SK-N-SH treated with all-trans-retinoic acid at 6 μM for 48 hours (cell line): ENCODE results near the gene NDUFAF2.
"Not testable (repeated sequence)": the region's sequence is repeated elsewhere in the genome, so short reads cannot be mapped to it uniquely, and the experiment has no call there.

Experiments
- ATAC-seq: fragments of 200-7000 bp; cut with Tn5 transposase; 3 replicates; pipeline ENCODE4 v1.9.1; 2020; ENCODE audit warnings: mild to moderate bottlenecking, moderate library complexity
- BACH2 ChIP-seq: fragments of 250-450 bp; sonication (Bioruptor Pico); IDR thresholded peaks from 2 replicates; pipeline ENCODE4 v1.9.0; 2021; ENCODE audit warnings: mild to moderate bottlenecking, borderline replicate concordance
- CREB5 ChIP-seq: fragments of 250-450 bp; sonication (Bioruptor Pico); IDR thresholded peaks from 2 replicates; pipeline ENCODE4 v1.5.1; 2020; ENCODE audit warnings: low read depth, mild to moderate bottlenecking, moderate library complexity
- CSDC2 ChIP-seq: fragments of 250-450 bp; sonication (Bioruptor Pico); IDR thresholded peaks from 2 replicates; pipeline ENCODE4 v1.5.0; 2020; ENCODE audit warnings: mild to moderate bottlenecking, moderate library complexity
- CSRNP3 ChIP-seq: fragments of 250-450 bp; sonication (Bioruptor Pico); IDR thresholded peaks from 2 replicates; pipeline ENCODE4 v1.5.1; 2021; ENCODE audit warnings: mild to moderate bottlenecking, moderate library complexity
- ESRRG ChIP-seq: fragments of 250-450 bp; sonication (Bioruptor Pico); IDR thresholded peaks from 2 replicates; pipeline ENCODE4 v1.6.1; 2021; ENCODE audit warnings: mild to moderate bottlenecking
- GLIS3 ChIP-seq: fragments of 250-450 bp; sonication (Bioruptor Pico); IDR thresholded peaks from 2 replicates; pipeline ENCODE4 v1.5.0; 2020; ENCODE audit warnings: mild to moderate bottlenecking, moderate library complexity
- ISL1 ChIP-seq: fragments of 250-450 bp; sonication (Bioruptor Pico); IDR thresholded peaks from 2 replicates; pipeline ENCODE4 v2.1.2; 2022; ENCODE audit warnings: mild to moderate bottlenecking, moderate library complexity
- OSR1 ChIP-seq: fragments of 250-450 bp; sonication (Bioruptor Pico); IDR thresholded peaks from 2 replicates; pipeline ENCODE4 v1.8.0; 2022; ENCODE audit warnings: moderate library complexity, mild to moderate bottlenecking, inconsistent platforms
- PATZ1 ChIP-seq: fragments of 250-450 bp; sonication (Bioruptor Pico); IDR thresholded peaks from 2 replicates; pipeline ENCODE4 v1.8.0; 2020; ENCODE audit warnings: mild to moderate bottlenecking, moderate library complexity, borderline replicate concordance
- POU6F1 ChIP-seq: fragments of 250-450 bp; sonication (Bioruptor Pico); IDR thresholded peaks from 2 replicates; pipeline ENCODE4 v1.8.0; 2021; ENCODE audit warnings: low read depth, mild to moderate bottlenecking, moderate library complexity, borderline replicate concordance
- PPARA ChIP-seq: fragments of 250-450 bp; sonication (Bioruptor Pico); IDR thresholded peaks from 2 replicates; pipeline ENCODE4 v1.5.0; 2020; ENCODE audit warnings: mild to moderate bottlenecking, borderline replicate concordance
- RARB ChIP-seq: fragments of 250-450 bp; sonication (Bioruptor Pico); IDR thresholded peaks from 2 replicates; pipeline ENCODE4 v1.8.0; 2021; ENCODE audit warnings: mild to moderate bottlenecking, moderate library complexity
- SNAI2 ChIP-seq: fragments of 250-450 bp; sonication (Bioruptor Pico); IDR thresholded peaks from 2 replicates; pipeline ENCODE4 v1.5.0; 2020; ENCODE audit warnings: mild to moderate bottlenecking, moderate library complexity
- TCF4 ChIP-seq: fragments of 250-450 bp; sonication (Bioruptor Pico); IDR thresholded peaks from 2 replicates; pipeline ENCODE4 v1.8.0; 2021; ENCODE audit warnings: mild to moderate bottlenecking, moderate library complexity, borderline replicate concordance
- TOX ChIP-seq: fragments of 250-450 bp; sonication (Bioruptor Pico); IDR thresholded peaks from 2 replicates; pipeline ENCODE4 v1.8.0; 2021; ENCODE audit warnings: mild to moderate bottlenecking, moderate library complexity, borderline replicate concordance
- TSHZ2 ChIP-seq: fragments of 250-450 bp; sonication (Bioruptor Pico); IDR thresholded peaks from 2 replicates; pipeline ENCODE4 v1.5.0; 2020; ENCODE audit warnings: mild to moderate bottlenecking, moderate library complexity
- ZC3H10 ChIP-seq: fragments of 250-450 bp; sonication (Bioruptor Pico); IDR thresholded peaks from 2 replicates; pipeline ENCODE4 v1.5.1; 2021; ENCODE audit warnings: mild to moderate bottlenecking, moderate library complexity
- ZFP3 ChIP-seq: fragments of 250-450 bp; sonication (Bioruptor Pico); IDR thresholded peaks from 2 replicates; pipeline ENCODE4 v1.5.0; 2020; ENCODE audit warnings: mild to moderate bottlenecking, moderate library complexity
- ZFP30 ChIP-seq: fragments of 450-650 bp; formaldehyde crosslinking; IDR thresholded peaks from 2 replicates; pipeline ENCODE4 v1.5.0; 2022; ENCODE audit warnings: mild to moderate bottlenecking, moderate library complexity
- ZNF565 ChIP-seq: fragments of 450-650 bp; formaldehyde crosslinking; conservative IDR thresholded peaks from 2 replicates; pipeline ENCODE4 v1.5.0; 2020; ENCODE audit warnings: low read depth, mild to moderate bottlenecking, moderate library complexity
- ZNF70 ChIP-seq: fragments of 450-650 bp; formaldehyde crosslinking; IDR thresholded peaks from 2 replicates; pipeline ENCODE4 v1.5.0; 2020; ENCODE audit warnings: mild to moderate bottlenecking, moderate library complexity
- ZNF8 ChIP-seq: fragments of 450-650 bp; formaldehyde crosslinking; IDR thresholded peaks from 2 replicates; pipeline ENCODE4 v1.5.0; 2020; ENCODE audit warnings: mild to moderate bottlenecking, moderate library complexity

Gene NDUFAF2

GRCh38 chr5:61028382-61028781, 83.4 kb downstream of the NDUFAF2 start:
- TF ChIP-seq CSRNP3 (no peak), ZNF8 (CRISPR knock-in tag) (peak; percentile 91), TCF4 (no peak)
- TF ChIP-seq, all 23 proteins: peak for 1
- ATAC-seq: no peak

- no peak; the same call in 2 of the 3 replicates for ATAC-seq
- TF ChIP-seq CSDC2 (CRISPR knock-in tag) (no peak), TSHZ2 (CRISPR knock-in tag) (no peak), ZFP30 (CRISPR knock-in tag) (no peak), RARB (no peak), ZFP3 (CRISPR knock-in tag) (no peak), ZC3H10 (no peak), POU6F1 (no peak), OSR1 (CRISPR knock-in tag) (no peak), SNAI2 (CRISPR knock-in tag) (no peak), BACH2 (no peak), CREB5 (no peak), ZNF70 (CRISPR knock-in tag) (no peak), PPARA (CRISPR knock-in tag) (no peak), ISL1 (CRISPR knock-in tag) (no peak), ESRRG (CRISPR knock-in tag) (no peak), ZNF565 (CRISPR knock-in tag) (no peak), PATZ1 (CRISPR knock-in tag) (no peak), TOX (CRISPR knock-in tag) (no peak), GLIS3 (CRISPR knock-in tag) (no peak), ZNF8 (CRISPR knock-in tag) (no peak)
These were observed 84.6 kb downstream of the NDUFAF2 start for GRCh38 chr5:61029456-61030162.

GRCh38 chr5:61030163-61030482, 85.1 kb downstream of the NDUFAF2 start:
- TF ChIP-seq CSRNP3: no peak
- peak; percentile 71 for TF ChIP-seq TCF4
- peak; percentile 81 for ATAC-seq

GRCh38 chr5:61031301-61031700, 86.3 kb downstream of the NDUFAF2 start:
- not testable (repeated sequence) for ATAC-seq
